Gastroesophageal sphincter (tissue), 4 donors: ENCODE measurements around the gene BCL2L11. TPM values are rescaled to one million over a fixed set of nuclear protein-coding genes. Genes with fewer than 3 reads are reported as not detected.

Source experiments
- ATAC-seq: fragments of 150-250 bp; one replicate; pipeline ENCODE4 v1.9.1; 2016; ENCODE audit warnings: mild to moderate bottlenecking, moderate library complexity
- H3K27ac ChIP-seq, 4 donors: fragments of 200-600 bp; sonication (generic) in 3 of 4; 1 replicate in 3 of 4; 2 replicates in 1 of 4; pipeline ENCODE4 v1.5.1; 2016 to 2019
- H3K27me3 ChIP-seq: fragments of 200-600 bp; sonication (generic); one replicate; pipeline ENCODE4 v1.5.1; 2019
- H3K36me3 ChIP-seq, 2 donors: fragments of 200-600 bp; sonication (generic); one replicate each; pipeline ENCODE4 v1.5.1; 2019; ENCODE audit warnings: control low read depth in 1 of 2
- H3K4me1 ChIP-seq, 3 donors: fragments of 200-600 bp; sonication (generic); 1 replicate in 2 of 3; 2 replicates in 1 of 3; pipeline ENCODE4 v1.5.1; 2016 to 2019; ENCODE audit warnings: control low read depth in 2 of 3
- H3K4me3 ChIP-seq, 2 donors: fragments of 200-600 bp; sonication (generic); one replicate each; pipeline ENCODE4 v1.5.1; 2019; ENCODE audit warnings: mild to moderate bottlenecking in 1 of 2, moderate library complexity in 1 of 2
- H3K9me3 ChIP-seq, 3 donors: fragments of 200-600 bp; sonication (generic); one replicate each; pipeline ENCODE4 v1.5.1; 2017 to 2019; ENCODE audit warnings: control low read depth in 2 of 3
- CTCF ChIP-seq, 4 experiments: fragments of 200-600 bp in 2 of 4; fragments of 450-650 bp in 2 of 4; sonication (generic) in 1 of 4; IDR thresholded peaks; one replicate each; pipeline ENCODE4 v1.5.1; 2017 to 2019; ENCODE audit warnings: antibody characterized with exemption in 4 of 4, mild to moderate bottlenecking in 2 of 4, moderate library complexity in 2 of 4
- EP300 ChIP-seq: sonication (generic); formaldehyde crosslinking; IDR thresholded peaks from one replicate; pipeline ENCODE4 v1.6.1; 2017; ENCODE audit warnings: antibody characterized with exemption, mild to moderate bottlenecking
- POLR2A ChIP-seq, 2 donors: fragments of 450-650 bp; IDR thresholded peaks; one replicate each; pipeline ENCODE4 v1.6.1; 2017; ENCODE audit warnings: antibody characterized with exemption in 2 of 2, mild to moderate bottlenecking in 2 of 2, moderate library complexity in 1 of 2
- POLR2AphosphoS5 ChIP-seq: sonication (generic); formaldehyde crosslinking; IDR thresholded peaks from one replicate; pipeline ENCODE4 v1.6.1; 2017; ENCODE audit warnings: antibody characterized with exemption
- WGBS, 2 donors: methylation state at CpG; one replicate each; pipeline ENCODE4 v1.1.5; 2018; ENCODE audit warnings: low coverage in 1 of 2; 5-methylcytosine and 5-hydroxymethylcytosine counted together
- total RNA-seq, 4 donors: library from RNA; depleted of rRNA; stranded (reverse); fragments of >200 nt; gene quantifications; one replicate each; pipeline ENCODE4 v1.1.0, GENCODE V29; 2016

The BCL2L11 gene
- total RNA-seq, 4 donors from 2014 or later = 8.5 to 120 (median 41.7) TPM

GRCh38 chr2:111208639-111209038 lies 87.9 kb downstream of the BCL2L11 start:
- H3K36me3 ChIP-seq = no peaks in the 10 kb centered on the region
- H3K27ac ChIP-seq = no peak overlapping the region
- TF ChIP-seq POLR2AphosphoS5 = no peak
- TF ChIP-seq CTCF (IDR thresholded peaks at IDR 0.05) = no peak
- TF ChIP-seq POLR2A (IDR thresholded peaks at IDR 0.05) = no peak
- TF ChIP-seq EP300 = no peak
- no peak overlapping the region for H3K4me3 ChIP-seq
- peaks cover 0 to under 1% (median 0%) of the 10 kb centered on the region in 3 donors for H3K9me3 ChIP-seq
- no peak for ATAC-seq
- H3K4me1 ChIP-seq = no peaks in the 10 kb centered on the region
- no peaks in the 10 kb centered on the region for H3K27me3 ChIP-seq
- WGBS, 2 donors = no CpG with 5 or more reads among the region's 1 CpG

DNA sequence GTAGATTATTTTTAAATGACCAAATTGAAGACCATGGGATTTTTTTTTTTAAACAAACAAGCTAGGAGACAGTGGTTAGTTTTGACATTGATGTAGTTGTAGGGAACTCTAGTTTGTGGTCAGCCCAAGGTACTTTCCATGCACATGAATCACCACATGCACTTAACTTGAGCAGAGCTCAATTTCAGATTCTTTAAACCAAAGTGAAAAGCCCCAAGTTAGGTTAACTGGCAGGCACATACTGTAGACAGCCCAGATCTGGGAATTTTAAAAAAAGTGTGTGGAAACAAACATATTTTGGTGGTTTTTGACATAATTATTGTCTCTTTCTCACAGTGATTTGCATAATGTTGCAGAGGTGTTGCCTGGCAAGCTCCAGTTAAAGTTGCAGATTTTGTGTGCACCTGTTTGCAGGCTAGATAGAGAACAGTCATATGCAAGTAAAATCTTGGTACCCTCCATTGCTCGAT lies 88.4 kb downstream of the BCL2L11 start:
- H3K4me1 ChIP-seq = no peaks in the 10 kb centered on the region
- H3K9me3 ChIP-seq = peaks cover 0 to 5% (median 2%) of the 10 kb centered on the region in 3 donors
- WGBS, 2 donors = 90 to 94% methylated on average over 1 of the region's 1 CpG
- H3K36me3 ChIP-seq = no peaks in the 10 kb centered on the region
- no peak for TF ChIP-seq EP300
- no peak for TF ChIP-seq POLR2AphosphoS5
- no peak for TF ChIP-seq CTCF (IDR thresholded peaks at IDR 0.05)
- TF ChIP-seq POLR2A (IDR thresholded peaks at IDR 0.05) = no peak
- no peak for ATAC-seq
- H3K4me3 ChIP-seq = no peak overlapping the region
- no peaks in the 10 kb centered on the region for H3K27me3 ChIP-seq
- H3K27ac ChIP-seq = no peak overlapping the region

DNA sequence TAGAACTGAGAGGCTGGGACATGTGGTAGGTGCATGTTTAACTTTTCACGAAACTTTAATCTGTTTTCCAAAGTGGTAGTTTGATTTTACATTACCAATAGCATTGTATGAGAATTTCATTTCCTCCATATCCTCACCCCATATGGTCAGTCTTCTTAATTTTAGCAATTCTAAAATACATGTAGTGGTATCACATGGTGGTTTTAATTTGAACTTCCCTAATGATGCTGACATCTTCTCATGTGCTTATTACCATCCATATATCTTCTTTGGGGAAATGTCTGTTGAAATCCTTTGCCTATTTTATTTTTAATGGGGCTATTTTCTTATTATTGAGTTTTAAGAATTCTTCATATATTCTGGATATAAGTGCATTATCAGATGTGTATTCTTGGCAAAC lies 89.3 kb downstream of the BCL2L11 start:
- no peaks in the 10 kb centered on the region for H3K4me1 ChIP-seq
- H3K36me3 ChIP-seq = no peaks in the 10 kb centered on the region
- H3K27me3 ChIP-seq = no peaks in the 10 kb centered on the region
- H3K27ac ChIP-seq = no peak overlapping the region
- ATAC-seq = no peak
- TF ChIP-seq EP300 (no peak), POLR2AphosphoS5 (no peak), CTCF (IDR thresholded peaks at IDR 0.05) (no peak), POLR2A (IDR thresholded peaks at IDR 0.05) (no peak)
- H3K4me3 ChIP-seq = no peak overlapping the region
- 88% methylated on average over 1 of the region's 1 CpG for WGBS, 2 donors
- H3K9me3 ChIP-seq = peaks cover 0 to 14% (median 3%) of the 10 kb centered on the region in 3 donors

GRCh38 chr2:111213877-111214276 lies 93.2 kb downstream of the BCL2L11 start:
- no peaks in the 10 kb centered on the region for H3K36me3 ChIP-seq

GRCh38 chr2:111216811-111217652 lies 96.3 kb downstream of the BCL2L11 start:
- TF ChIP-seq POLR2A (IDR thresholded peaks at IDR 0.05) = no peak
- TF ChIP-seq CTCF (IDR thresholded peaks at IDR 0.05) = no peak
- TF ChIP-seq POLR2AphosphoS5 = no peak
- no peak for TF ChIP-seq EP300
- no CpG with 5 or more reads among the region's 6 CpGs for WGBS, 2 donors
- H3K4me3 ChIP-seq = no peak overlapping the region
- H3K36me3 ChIP-seq = no peaks in the 10 kb centered on the region
- ATAC-seq = no peak
- peaks cover 0 to 14% (median 3%) of the 10 kb centered on the region in 3 donors for H3K9me3 ChIP-seq
- no peaks in the 10 kb centered on the region for H3K4me1 ChIP-seq
- H3K27ac ChIP-seq = no peak overlapping the region
- no peaks in the 10 kb centered on the region for H3K27me3 ChIP-seq

More at GRCh38 chr2:111213877-111214276, 93.2 kb downstream of the BCL2L11 start:
- no peaks in the 10 kb centered on the region for H3K4me1 ChIP-seq
- no peak overlapping the region for H3K27ac ChIP-seq
- ATAC-seq = no peak
- H3K27me3 ChIP-seq = no peaks in the 10 kb centered on the region
- no peak overlapping the region for H3K4me3 ChIP-seq
- H3K9me3 ChIP-seq = peaks cover 0 to 14% (median 3%) of the 10 kb centered on the region in 3 donors
- TF ChIP-seq POLR2AphosphoS5 (no peak), POLR2A (IDR thresholded peaks at IDR 0.05) (no peak)
